Measurements from ENCODE around the gene PAM.

PAM gene

GRCh38 chr5:102737805-102738469 is 17.2 kb upstream of the PAM start:
- POLR2A ChIA-PET (ENCODE audit: low non-redundant PET), result no interaction called here
- CTCF ChIA-PET, result interaction anchor here (0.6 kb wide), 1 partner anchor 12 kb away, joined by 4 read pairs; no protein-coding TSS in a partner anchor
- no peak for DNase-seq (ENCODE audit: low spot score)
- TF ChIP-seq CTCF (conservative IDR thresholded peaks at IDR 0.05; ENCODE audit: low read depth), result no peak
- no peak overlapping the region for H3K27ac ChIP-seq

GRCh38 chr5:102740515-102740914 is 14.6 kb upstream of the PAM start:
- POLR2A ChIA-PET (ENCODE audit: low non-redundant PET), result no interaction called here
- CTCF ChIA-PET, result no interaction called here
- no peak for DNase-seq (ENCODE audit: low spot score)
- H3K27ac ChIP-seq, result no peak overlapping the region
- no peak for TF ChIP-seq CTCF (conservative IDR thresholded peaks at IDR 0.05; ENCODE audit: low read depth)

- no peak for DNase-seq (ENCODE audit: low spot score)
- CTCF ChIA-PET, result no interaction called here
- no peak for TF ChIP-seq CTCF (conservative IDR thresholded peaks at IDR 0.05; ENCODE audit: low read depth)
- H3K27ac ChIP-seq, result no peak overlapping the region
- POLR2A ChIA-PET (ENCODE audit: low non-redundant PET), result no interaction called here
Observed at GRCh38 chr5:102742215-102742614, 12.9 kb upstream of the PAM start.

GRCh38 chr5:102743900-102744299 is 11.2 kb upstream of the PAM start:
- H3K27ac ChIP-seq, result no peak overlapping the region
- no peak for DNase-seq (ENCODE audit: low spot score)
- POLR2A ChIA-PET (ENCODE audit: low non-redundant PET), result no interaction called here
- CTCF ChIA-PET, result no interaction called here
- no peak for TF ChIP-seq CTCF (conservative IDR thresholded peaks at IDR 0.05; ENCODE audit: low read depth)

- DNase-seq (ENCODE audit: low spot score), result no peak
- no peak overlapping the region for H3K27ac ChIP-seq
- ChIA-PET CTCF (interaction anchor here (0.6 kb wide), 1 partner anchor 78 kb away, joined by 3 read pairs; no protein-coding TSS in a partner anchor), POLR2A (ENCODE audit: low non-redundant PET) (no interaction called here)
- TF ChIP-seq CTCF (conservative IDR thresholded peaks at IDR 0.05; ENCODE audit: low read depth), result no peak
Observed at GRCh38 chr5:102747386-102748166, 7.5 kb upstream of the PAM start.

GRCh38 chr5:102749416-102750030 is 5.6 kb upstream of the PAM start:
- ChIA-PET CTCF (no interaction called here), POLR2A (ENCODE audit: low non-redundant PET) (no interaction called here)

More at GRCh38 chr5:102749416-102750030, 5.6 kb upstream of the PAM start:
- H3K27ac ChIP-seq, result no peak overlapping the region
- no peak for DNase-seq (ENCODE audit: low spot score)
- TF ChIP-seq CTCF (conservative IDR thresholded peaks at IDR 0.05; ENCODE audit: low read depth), result no peak

All from RWPE1 (cell line).